T-helper 1 cell treated with Interleukin-12 subunit alpha and Interleukin-12 subunit beta and Interleukin-4 antibody, amounts not matched to agents 30 ng/mL and 1 ng/mL, for 36 hours (primary cell): ENCODE data around the gene ZNF154. TPM values are rescaled to one million over a fixed set of nuclear protein-coding genes. Genes with fewer than 3 reads are reported as not detected.

ENCODE experiments used
- intact Hi-C: fragments of 100-400 bp; cut with micrococcal nuclease; formaldehyde crosslinking; loops from one replicate; pipeline ENCODE4 v1.15.1; 2024
- total RNA-seq: library from RNA; stranded (reverse); gene quantifications from 2 replicates; pipeline ENCODE4 v1.2.3, GENCODE V29; 2022

The ZNF154 gene
- total RNA-seq = 8.5 and 9.3 TPM in 2 replicates

GRCh38 chr19:57708641-57709361 is at the start of gene ZNF154:
TSS of gene ZNF154 (minus strand) at chr19:57709204. CDS start at chr19:57708971, 233 bp downstream.
- intact Hi-C loops = loop anchor here (1.0 to 2.0 kb wide), 4 partner anchors 18 to 76 kb away; partner anchors contain the start of genes ZNF211, ZNF586, ZNF671 and ZNF776

GRCh38 chr19:57757941-57758340 is 48.9 kb upstream of the ZNF154 start:
- intact Hi-C loops = no loop called here

GRCh38 chr19:57755031-57755430 is 46.0 kb upstream of the ZNF154 start:
- intact Hi-C loops = no loop called here

DNA sequence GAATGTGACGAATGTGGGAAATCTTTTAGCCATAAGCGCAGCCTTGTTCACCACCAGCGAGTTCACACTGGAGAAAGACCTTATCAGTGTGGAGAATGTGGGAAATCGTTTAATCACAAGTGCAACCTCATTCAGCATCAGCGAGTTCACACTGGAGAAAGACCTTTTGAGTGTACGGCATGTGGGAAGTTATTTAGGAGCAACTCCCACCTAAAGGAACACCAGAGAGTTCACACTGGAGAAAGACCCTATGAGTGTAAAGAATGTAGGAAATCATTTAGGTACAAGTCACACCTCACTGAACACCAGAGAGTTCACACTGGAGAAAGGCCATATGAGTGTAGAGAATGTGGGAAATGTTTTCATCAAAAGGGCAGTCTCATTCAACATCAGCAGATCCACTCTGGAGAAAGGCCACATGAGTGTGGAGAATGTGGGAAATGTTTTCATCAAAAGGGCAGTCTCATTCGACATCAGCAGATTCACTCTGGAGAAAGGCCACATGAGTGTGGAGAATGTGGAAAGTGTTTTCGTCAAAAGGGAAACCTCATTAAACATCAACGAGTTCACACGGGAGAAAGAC is 45.2 kb upstream of the ZNF154 start:
- intact Hi-C loops = no loop called here

DNA sequence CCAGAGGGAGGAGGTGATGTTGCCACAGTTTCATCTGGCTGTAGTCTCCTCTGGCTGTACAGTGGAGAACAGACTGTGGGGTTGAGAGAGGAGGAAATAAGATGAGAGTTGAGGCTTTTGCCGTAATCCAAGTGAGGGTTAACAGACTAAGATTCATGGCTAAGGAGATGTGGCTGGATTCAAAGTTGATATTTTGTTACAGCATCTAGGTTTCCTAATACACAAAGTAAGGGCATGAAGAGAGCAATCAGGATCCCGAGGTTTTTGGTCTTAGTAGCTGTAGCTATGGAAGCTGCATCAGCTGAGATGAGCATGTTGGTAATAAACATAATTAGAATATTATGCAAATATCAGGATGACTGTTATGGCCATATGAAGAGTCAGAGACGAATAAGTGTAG is 39.0 kb upstream of the ZNF154 start:
- intact Hi-C loops = loop anchor here (5.0 kb wide), 1 partner anchor 254 kb away; the partner anchor contains the start of gene ZNF606

GRCh38 chr19:57747472-57747807 is 38.4 kb upstream of the ZNF154 start:
- intact Hi-C loops = loop anchor here (1.0 to 5.0 kb wide), 3 partner anchors 101 to 556 kb away; partner anchors contain the start of genes ZNF264, ZNF587 and ZNF606

DNA sequence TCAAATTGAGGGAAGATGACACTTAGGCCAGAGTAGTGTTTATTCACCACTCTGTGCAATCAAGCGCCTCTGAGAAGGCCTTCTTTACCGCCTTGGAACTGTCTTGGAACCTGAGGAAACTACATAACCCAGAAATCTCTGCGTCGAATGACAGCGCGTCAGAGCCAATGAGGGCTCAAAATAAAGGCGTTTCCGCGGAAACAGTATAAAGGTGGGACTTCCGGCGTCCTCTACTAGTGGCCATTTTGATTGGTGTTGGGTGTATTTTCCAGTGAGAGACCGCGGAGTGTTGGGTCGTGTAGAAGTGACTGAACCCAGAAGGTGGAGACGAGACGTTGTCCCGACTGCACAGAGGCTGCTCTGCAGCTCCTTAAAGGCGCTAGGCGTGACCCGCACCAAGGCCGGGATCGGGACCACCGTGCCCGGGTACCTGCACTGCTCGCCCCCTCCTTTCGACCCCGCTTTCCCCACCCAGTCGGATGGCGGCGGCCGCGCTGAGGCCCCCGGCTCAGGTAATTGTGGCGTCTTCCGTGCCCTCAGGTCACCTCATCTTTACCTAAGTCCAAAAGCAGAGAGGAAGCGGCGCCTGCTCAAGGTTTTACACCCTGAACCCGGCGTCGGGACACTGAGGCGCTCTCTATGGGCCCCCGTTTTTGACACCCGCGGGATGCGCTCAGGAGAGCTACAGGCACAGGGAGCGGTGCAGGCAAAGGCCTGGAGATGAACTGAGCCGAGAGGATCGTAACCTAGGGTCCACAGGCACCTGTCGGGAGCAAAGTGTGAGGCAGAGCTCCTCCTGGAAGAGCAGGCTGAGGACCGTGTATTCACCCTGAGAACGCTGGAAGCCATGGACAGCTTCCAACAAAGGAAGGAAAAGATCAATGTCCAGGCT is 37.8 kb upstream of the ZNF154 start, which contains the start of gene ZNF776:
Gene ZNF776, plus strand, starts transcription at position 236 of the 892 bp plus-strand sequence. Its CDS starts 244 bp downstream, at position 480.
- intact Hi-C loops = loop anchor here (1.0 to 5.0 kb wide), 27 partner anchors 20 to 704 kb away; partner anchors contain the start of genes TRAPPC2B, ZIK1, ZNF132 and ZNF134

DNA sequence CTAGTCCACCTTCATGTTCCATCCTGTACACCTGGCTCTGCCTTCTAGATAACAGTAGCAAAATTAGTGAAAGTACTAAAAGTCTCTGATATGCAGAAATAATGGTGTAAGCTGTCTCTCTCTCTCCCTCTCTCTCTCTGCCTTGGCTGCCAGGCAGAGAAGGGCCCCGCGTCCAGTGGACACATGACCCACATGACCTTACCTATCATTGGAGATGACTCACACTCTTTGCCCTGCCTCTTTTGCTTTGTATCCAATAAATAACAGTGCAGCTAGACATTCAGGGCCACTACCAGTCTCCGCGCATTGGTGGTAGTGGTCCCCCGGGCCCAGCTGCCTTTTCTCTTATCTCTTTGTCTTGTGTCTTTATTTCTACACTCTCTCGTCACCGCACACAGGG is 29.8 kb upstream of the ZNF154 start:
- intact Hi-C loops = loop anchor here (1.0 to 5.0 kb wide), 2 partner anchors 417 to 636 kb away; no protein-coding TSS in a partner anchor

DNA sequence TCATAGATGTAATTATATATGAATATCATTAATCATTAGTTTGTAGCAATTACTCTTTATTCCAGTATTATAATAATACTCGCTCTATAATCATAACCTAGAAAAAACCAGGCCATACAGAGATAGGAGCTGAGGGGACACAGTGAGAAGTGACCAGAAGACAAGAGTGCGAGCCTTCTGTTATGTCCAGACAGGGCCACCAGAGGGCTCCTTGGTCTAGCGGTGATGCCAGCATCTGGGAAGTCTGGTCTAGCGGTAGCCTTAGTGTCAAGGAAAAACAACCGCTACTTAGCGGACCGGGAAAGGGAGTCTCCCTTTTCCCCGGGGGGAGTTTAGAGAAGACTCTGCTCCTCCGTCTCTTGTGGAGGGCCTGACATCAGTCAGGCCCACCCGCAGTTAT is 29.3 kb upstream of the ZNF154 start:
- intact Hi-C loops = loop anchor here (1.0 to 5.0 kb wide), 2 partner anchors 417 to 636 kb away; no protein-coding TSS in a partner anchor

GRCh38 chr19:57720878-57721277 is 11.9 kb upstream of the ZNF154 start:
- intact Hi-C loops = no loop called here

DNA sequence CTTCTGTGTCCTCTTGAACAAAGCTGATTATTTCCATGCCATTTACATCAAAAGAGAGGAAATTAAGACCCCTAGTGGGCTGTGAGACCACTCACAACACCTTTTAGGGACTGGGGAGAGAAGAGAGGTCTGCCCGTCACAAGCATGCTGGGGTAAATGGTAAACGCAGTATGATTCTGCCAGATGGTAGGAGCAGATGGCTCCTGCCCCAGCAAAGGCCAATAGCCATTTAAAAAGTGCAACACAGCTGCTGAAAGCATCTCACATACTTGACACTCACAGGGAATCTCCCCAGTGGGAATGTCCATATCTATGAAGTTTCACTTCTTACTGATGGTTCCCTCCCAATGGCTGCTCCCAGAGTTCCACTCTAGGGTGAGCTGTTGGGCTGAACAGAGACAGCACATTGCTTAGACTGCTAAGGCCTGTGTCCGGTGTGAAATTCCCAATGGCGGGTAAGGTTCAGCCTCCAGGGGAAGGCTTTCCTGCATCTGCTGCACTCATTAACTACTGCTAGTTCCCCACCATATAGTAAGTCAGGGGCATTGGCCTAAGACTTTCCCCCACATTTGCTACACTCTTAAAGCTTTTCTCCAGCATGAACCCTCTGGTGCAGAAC is 11.0 kb upstream of the ZNF154 start:
- intact Hi-C loops = no loop called here

- intact Hi-C loops = no loop called here
Observed at GRCh38 chr19:57719424-57719823, 10.4 kb upstream of the ZNF154 start.

- intact Hi-C loops = no loop called here
Observed at GRCh38 chr19:57712222-57712621, 3.2 kb upstream of the ZNF154 start.

DNA sequence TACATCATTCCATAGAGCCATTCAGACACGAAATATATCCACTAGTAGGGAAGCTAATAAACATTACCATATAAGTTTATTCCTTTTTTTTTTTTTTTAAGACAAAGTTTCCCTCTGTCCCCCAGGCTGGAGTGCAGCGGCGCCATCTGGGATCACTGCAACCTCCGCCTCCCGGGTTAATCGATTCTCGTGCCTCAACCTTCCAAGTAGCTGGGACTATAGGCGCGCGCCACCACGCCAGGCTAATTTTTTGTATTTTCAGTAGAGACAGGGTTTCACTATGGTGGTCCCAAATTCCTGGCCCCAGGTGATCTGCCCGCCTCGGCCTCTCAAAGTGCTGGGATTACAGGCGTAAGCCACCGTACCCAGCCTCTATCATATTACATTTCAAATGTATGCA is 612 bp upstream of the ZNF154 start:
- intact Hi-C loops = loop anchor here (1.0 to 2.0 kb wide), 4 partner anchors 18 to 76 kb away; partner anchors contain the start of genes ZNF211, ZNF586, ZNF671 and ZNF776

- intact Hi-C loops = no loop called here
Observed at GRCh38 chr19:57706346-57706745, 2.7 kb downstream of the ZNF154 start.

- intact Hi-C loops = no loop called here
Observed at GRCh38 chr19:57701625-57702024, 7.4 kb downstream of the ZNF154 start.

- intact Hi-C loops = no loop called here
Observed at GRCh38 chr19:57689750-57690149, 19.3 kb downstream of the ZNF154 start.

DNA sequence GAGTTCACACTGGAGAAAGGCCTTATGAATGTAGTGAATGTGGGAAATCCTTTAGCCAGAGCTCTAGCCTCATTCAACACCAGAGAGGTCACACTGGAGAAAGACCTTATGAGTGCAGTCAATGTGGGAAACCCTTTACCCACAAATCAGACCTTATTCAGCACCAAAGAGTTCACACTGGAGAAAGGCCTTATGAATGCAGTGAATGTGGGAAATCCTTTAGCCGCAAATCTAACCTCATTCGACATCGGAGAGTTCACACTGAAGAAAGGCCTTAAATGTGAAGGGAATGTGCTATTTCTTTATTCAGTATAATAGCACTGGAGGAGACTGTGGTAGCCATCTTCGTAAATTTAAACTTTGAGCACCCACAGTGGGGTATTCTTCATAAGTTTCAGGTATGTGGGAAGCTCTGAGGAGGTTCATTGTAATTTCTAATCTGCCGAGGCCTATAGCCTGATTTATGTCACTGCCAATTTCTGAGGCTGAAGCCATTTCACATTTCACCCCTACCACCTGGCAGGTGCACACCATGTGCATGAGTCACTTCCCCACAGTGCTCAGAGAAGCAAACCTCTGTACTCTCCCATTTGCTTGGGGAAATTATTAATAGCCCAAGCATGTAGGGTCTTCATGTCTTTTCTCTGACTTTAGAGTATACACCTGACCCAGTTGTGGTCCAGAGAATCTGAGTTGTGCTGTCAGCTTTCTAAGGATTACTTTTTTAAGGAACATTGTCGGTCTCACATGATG is 20.8 kb downstream of the ZNF154 start:
- intact Hi-C loops = no loop called here

GRCh38 chr19:57687363-57688010 is 21.5 kb downstream of the ZNF154 start:
- intact Hi-C loops = no loop called here

- intact Hi-C loops = no loop called here
Observed at GRCh38 chr19:57686727-57687126, 22.3 kb downstream of the ZNF154 start.
